C4-2B (cell line): ENCODE data around the gene GRM7.

ENCODE experiments used
- H3K27ac ChIP-seq: fragments of 450-650 bp; 2 replicates; pipeline ENCODE4 v1.5.1; 2017
- ZFX ChIP-seq: fragments of 450-650 bp; IDR thresholded peaks from 2 replicates; pipeline ENCODE4 v1.6.1; 2017
- TF ChIP-seq, protein P1 (sequence below): fragments of 450-650 bp; conservative IDR thresholded peaks from 2 replicates; pipeline ENCODE4 v1.5.1; 2017; ENCODE audit warnings: mild to moderate bottlenecking

Gene GRM7

DNA sequence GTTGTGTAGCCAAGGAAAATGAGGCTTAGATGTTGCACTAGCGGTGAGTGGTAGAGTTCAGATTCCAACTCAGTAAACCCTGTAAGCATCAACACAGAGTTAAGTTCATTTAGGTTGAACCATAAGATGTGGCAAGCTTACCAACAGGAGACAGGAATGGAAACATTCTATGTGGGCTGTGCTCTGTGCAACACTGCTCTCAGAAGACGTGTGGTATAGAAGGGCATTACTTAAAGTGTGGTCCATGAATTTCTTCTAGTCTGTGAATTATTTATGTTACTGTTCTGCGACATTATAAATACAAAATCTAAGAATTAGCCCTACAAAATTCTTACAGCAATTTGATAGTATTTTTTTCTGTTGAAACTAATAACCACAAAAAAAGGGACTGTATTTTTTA, 213.3 kb downstream of the GRM7 start:
- TF ChIP-seq ZFX = no peak
- TF ChIP-seq, protein P1, sequence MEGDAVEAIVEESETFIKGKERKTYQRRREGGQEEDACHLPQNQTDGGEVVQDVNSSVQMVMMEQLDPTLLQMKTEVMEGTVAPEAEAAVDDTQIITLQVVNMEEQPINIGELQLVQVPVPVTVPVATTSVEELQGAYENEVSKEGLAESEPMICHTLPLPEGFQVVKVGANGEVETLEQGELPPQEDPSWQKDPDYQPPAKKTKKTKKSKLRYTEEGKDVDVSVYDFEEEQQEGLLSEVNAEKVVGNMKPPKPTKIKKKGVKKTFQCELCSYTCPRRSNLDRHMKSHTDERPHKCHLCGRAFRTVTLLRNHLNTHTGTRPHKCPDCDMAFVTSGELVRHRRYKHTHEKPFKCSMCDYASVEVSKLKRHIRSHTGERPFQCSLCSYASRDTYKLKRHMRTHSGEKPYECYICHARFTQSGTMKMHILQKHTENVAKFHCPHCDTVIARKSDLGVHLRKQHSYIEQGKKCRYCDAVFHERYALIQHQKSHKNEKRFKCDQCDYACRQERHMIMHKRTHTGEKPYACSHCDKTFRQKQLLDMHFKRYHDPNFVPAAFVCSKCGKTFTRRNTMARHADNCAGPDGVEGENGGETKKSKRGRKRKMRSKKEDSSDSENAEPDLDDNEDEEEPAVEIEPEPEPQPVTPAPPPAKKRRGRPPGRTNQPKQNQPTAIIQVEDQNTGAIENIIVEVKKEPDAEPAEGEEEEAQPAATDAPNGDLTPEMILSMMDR = no peak; the same call in 1 of the 2 replicates

DNA sequence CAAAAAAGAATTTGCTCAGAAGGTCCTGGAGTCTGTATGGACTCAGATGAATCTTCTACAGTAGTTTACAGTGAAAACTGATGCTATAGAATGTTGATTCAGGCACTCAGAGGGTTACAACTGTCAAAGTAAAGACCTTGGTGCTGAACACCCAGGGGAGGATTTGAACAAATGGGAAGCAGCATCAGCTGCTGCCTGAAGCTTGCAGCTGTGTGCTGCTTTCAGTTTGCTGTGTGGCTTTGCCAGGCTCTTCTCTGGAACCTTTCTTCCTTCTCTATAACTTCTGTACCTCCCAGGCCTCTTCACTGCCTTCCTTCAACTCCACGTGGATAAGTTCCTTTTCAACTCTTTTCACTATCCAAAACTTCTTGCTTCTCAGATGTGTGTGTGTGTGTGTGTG, 214.2 kb downstream of the GRM7 start:
- TF ChIP-seq ZFX = no peak
- TF ChIP-seq, protein P1 = no peak
- no peak overlapping the region for H3K27ac ChIP-seq

More for the DNA sequence above, 213.3 kb downstream of the GRM7 start:
- no peak overlapping the region for H3K27ac ChIP-seq

DNA sequence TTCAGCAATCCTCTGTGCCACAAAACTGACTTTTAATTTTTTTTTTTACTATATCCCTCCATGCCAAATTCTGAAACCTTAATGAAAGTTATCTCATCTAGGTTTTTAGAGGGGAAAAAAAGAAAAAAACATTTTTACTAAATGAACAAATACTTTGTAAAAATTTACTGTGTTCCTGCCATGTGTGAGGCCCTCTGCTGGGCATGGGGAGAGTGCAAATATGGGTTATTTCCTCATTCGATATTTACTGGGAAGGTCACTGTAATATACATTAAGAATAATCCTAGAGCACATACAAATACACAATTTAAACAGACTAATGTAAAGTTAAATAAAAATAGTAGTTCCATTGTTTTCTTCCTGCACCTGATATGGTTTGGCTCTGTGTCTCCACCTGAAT, 215.0 kb downstream of the GRM7 start:
- TF ChIP-seq, protein P1 = peak; percentile 62
- TF ChIP-seq ZFX = no peak
- H3K27ac ChIP-seq = no peak overlapping the region

DNA sequence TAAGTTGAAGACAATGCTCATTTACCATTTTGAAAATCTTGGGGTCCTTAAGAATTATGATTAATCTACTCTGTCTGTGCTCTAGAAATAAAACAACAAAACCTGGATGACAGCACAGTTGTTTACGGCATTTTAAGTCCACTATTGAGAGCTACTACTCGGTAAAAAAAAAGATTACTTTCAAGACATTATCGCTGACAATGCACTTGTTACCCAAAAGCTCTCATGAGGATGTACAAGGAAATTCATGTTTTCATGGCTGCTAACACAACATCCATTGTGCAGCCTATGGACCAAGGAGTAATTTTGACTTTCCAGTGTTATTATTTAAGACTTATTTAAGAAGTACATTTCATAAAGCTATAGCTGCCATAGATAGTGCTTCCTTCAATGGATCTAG, 221.3 kb downstream of the GRM7 start:
- no peak overlapping the region for H3K27ac ChIP-seq
- no peak for TF ChIP-seq ZFX
- TF ChIP-seq, protein P1 = no peak

DNA sequence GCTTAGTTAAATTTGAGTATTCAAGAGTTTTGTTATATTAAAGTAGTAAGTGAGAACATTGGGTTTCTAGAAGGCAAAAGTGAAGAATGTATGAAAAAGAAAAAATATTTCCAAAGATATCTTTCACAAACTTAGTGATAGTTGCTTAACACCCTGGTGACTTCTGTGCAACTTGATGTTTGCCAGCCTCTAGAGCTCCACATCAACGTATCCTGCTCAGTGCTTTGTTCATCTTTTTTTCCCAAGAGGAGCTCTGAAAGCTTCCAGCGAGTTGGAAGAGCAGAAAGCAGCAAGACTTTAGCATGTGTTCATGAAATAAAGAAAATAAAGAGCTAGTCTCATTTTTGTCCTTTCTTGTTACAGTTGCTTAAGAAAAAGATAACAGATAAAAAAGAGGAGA, 225.5 kb downstream of the GRM7 start:
- no peak for TF ChIP-seq ZFX
- TF ChIP-seq, protein P1 = no peak
- H3K27ac ChIP-seq = no peak overlapping the region

DNA sequence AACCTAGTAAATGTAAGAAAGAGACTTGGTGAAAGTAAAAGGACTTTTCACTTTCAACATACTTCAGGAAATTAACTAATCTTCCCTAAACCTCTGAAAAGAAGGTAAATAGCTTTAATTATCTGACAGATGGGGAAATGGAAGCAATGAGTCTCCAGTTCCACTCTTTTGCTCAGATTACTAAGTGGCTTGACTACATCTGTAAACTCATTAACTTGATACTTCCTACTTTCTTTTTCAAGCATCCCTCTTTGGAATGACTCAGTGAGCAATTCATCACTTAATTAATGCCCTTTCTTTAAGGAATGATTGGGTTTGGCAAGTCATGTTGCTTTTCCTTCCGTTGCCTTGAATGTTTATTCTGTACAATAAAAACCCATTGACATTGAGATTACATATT, 234.2 kb downstream of the GRM7 start:
- TF ChIP-seq, protein P1 = no peak
- H3K27ac ChIP-seq = no peak overlapping the region

DNA sequence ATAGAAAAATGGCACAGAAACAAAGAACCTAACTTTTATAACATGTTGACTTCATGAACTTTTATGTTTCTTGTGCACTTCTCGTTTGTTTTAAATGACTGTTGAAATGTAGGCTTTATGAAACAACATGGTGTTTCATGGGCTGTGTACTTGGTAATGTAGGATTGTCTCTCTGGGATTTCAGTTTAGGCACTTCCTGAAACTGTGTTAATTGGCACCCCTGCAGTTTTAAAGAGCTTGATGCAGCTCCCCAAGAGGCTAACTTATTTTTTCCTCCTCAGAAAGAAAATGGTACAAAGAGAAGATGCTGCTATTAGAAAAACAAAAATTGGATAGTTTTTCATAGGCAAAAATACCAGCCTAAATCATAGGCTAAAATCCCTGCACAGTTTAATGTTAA, 239.2 kb downstream of the GRM7 start:
- H3K27ac ChIP-seq = no peak overlapping the region
- TF ChIP-seq, protein P1 = no peak
- TF ChIP-seq ZFX = no peak
